WTC11 (cell line): Measurements from ENCODE around the gene CACUL1.

Experiments
- CBFB ChIP-seq: sonication (generic); formaldehyde crosslinking; IDR thresholded peaks from 2 replicates; pipeline ENCODE4 v1.8.1; 2022; ENCODE audit warnings: mild to moderate bottlenecking, low read depth, missing genetic modification reagents
- ELF4 ChIP-seq: sonication (generic); formaldehyde crosslinking; IDR thresholded peaks from 2 replicates; pipeline ENCODE4 v1.8.1; 2022; ENCODE audit warnings: low read depth, mild to moderate bottlenecking, moderate library complexity, missing genetic modification reagents
- FOXP1 ChIP-seq: sonication (generic); formaldehyde crosslinking; IDR thresholded peaks from 2 replicates; pipeline ENCODE4 v1.8.0; 2022; ENCODE audit warnings: missing genetic modification reagents, mild to moderate bottlenecking, moderate library complexity, borderline replicate concordance
- KAT7 ChIP-seq: sonication (generic); formaldehyde crosslinking; IDR thresholded peaks from 2 replicates; pipeline ENCODE4 v1.8.1; 2023; ENCODE audit warnings: missing genetic modification reagents, mild to moderate bottlenecking, borderline replicate concordance
- NR3C1 ChIP-seq: sonication (generic); formaldehyde crosslinking; conservative IDR thresholded peaks from 2 replicates; pipeline ENCODE4 v1.8.1; 2023; ENCODE audit warnings: low read depth, mild to moderate bottlenecking, missing genetic modification reagents
- RELA ChIP-seq: sonication (generic); formaldehyde crosslinking; IDR thresholded peaks from 2 replicates; pipeline ENCODE4 v1.8.1; 2022; ENCODE audit warnings: missing genetic modification reagents, mild to moderate bottlenecking, borderline replicate concordance
- SMAD3 ChIP-seq: sonication (generic); formaldehyde crosslinking; IDR thresholded peaks from 2 replicates; pipeline ENCODE4 v1.8.0; 2022; ENCODE audit warnings: missing genetic modification reagents, mild to moderate bottlenecking, borderline replicate concordance
- SP1 ChIP-seq: sonication (generic); formaldehyde crosslinking; conservative IDR thresholded peaks from 2 replicates; pipeline ENCODE4 v1.8.1; 2022; ENCODE audit warnings: missing genetic modification reagents
- TEAD4 ChIP-seq: sonication (generic); formaldehyde crosslinking; IDR thresholded peaks from 2 replicates; pipeline ENCODE4 v1.8.0; 2022; ENCODE audit warnings: mild to moderate bottlenecking, missing genetic modification reagents
- TP53 ChIP-seq: sonication (generic); formaldehyde crosslinking; IDR thresholded peaks from 2 replicates; pipeline ENCODE4 v1.8.1; 2023; ENCODE audit warnings: mild to moderate bottlenecking, missing genetic modification reagents
- ZNF138 ChIP-seq: sonication (generic); formaldehyde crosslinking; conservative IDR thresholded peaks from 2 replicates; pipeline ENCODE4 v1.8.1; 2022; ENCODE audit warnings: mild to moderate bottlenecking, moderate library complexity, missing genetic modification reagents
- ZSCAN18 ChIP-seq: fragments of 250-450 bp; sonication (Bioruptor Pico); IDR thresholded peaks from 2 replicates; pipeline ENCODE4 v2.1.2; 2022; ENCODE audit warnings: mild to moderate bottlenecking, moderate library complexity
- TF ChIP-seq, protein P1 (sequence below): fragments of 200-600 bp; IDR thresholded peaks from 2 replicates; pipeline ENCODE4 v1.8.0; 2022; ENCODE audit warnings: antibody characterized with exemption
- TF ChIP-seq, protein P2 (sequence below): sonication (generic); formaldehyde crosslinking; IDR thresholded peaks from 2 replicates; pipeline ENCODE4 v1.8.0; 2022; ENCODE audit warnings: mild to moderate bottlenecking, missing genetic modification reagents

GRCh38 chr10:118628397-118628796, 126.4 kb downstream of the CACUL1 start:
- TF ChIP-seq SP1 (CRISPR knock-in tag) = no peak
- TF ChIP-seq, protein P1, sequence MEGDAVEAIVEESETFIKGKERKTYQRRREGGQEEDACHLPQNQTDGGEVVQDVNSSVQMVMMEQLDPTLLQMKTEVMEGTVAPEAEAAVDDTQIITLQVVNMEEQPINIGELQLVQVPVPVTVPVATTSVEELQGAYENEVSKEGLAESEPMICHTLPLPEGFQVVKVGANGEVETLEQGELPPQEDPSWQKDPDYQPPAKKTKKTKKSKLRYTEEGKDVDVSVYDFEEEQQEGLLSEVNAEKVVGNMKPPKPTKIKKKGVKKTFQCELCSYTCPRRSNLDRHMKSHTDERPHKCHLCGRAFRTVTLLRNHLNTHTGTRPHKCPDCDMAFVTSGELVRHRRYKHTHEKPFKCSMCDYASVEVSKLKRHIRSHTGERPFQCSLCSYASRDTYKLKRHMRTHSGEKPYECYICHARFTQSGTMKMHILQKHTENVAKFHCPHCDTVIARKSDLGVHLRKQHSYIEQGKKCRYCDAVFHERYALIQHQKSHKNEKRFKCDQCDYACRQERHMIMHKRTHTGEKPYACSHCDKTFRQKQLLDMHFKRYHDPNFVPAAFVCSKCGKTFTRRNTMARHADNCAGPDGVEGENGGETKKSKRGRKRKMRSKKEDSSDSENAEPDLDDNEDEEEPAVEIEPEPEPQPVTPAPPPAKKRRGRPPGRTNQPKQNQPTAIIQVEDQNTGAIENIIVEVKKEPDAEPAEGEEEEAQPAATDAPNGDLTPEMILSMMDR = no peak
- no peak for TF ChIP-seq ZNF138 (CRISPR knock-in tag)
- TF ChIP-seq SMAD3 (CRISPR knock-in tag) = no peak
- TF ChIP-seq TEAD4 = no peak
- TF ChIP-seq CBFB = no peak
- no peak for TF ChIP-seq NR3C1 (CRISPR knock-in tag)
- TF ChIP-seq ELF4 (CRISPR knock-in tag) = no peak
- no peak for TF ChIP-seq KAT7 (CRISPR knock-in tag)
- TF ChIP-seq, protein P2, sequence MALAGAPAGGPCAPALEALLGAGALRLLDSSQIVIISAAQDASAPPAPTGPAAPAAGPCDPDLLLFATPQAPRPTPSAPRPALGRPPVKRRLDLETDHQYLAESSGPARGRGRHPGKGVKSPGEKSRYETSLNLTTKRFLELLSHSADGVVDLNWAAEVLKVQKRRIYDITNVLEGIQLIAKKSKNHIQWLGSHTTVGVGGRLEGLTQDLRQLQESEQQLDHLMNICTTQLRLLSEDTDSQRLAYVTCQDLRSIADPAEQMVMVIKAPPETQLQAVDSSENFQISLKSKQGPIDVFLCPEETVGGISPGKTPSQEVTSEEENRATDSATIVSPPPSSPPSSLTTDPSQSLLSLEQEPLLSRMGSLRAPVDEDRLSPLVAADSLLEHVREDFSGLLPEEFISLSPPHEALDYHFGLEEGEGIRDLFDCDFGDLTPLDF (CRISPR knock-in tag) = no peak
- TF ChIP-seq TP53 (CRISPR knock-in tag) = no peak
- TF ChIP-seq RELA (CRISPR knock-in tag) = no peak
- no peak for TF ChIP-seq ZSCAN18 (CRISPR knock-in tag)
- no peak for TF ChIP-seq FOXP1 (CRISPR knock-in tag)
